Smooth muscle cell (in vitro differentiated cells): ENCODE data around the gene SOAT2. TPM values are rescaled to one million over a fixed set of nuclear protein-coding genes. Genes with fewer than 3 reads are reported as not detected.

ENCODE experiments used
- DNase-seq: peaks from one replicate; lab custom pipeline; 2025; ENCODE audit not compliant: unreplicated experiment; lab: John Stamatoyannopoulos, UW
- H2AFZ ChIP-seq: fragments of 200-600 bp; sonication (generic); 2 replicates; pipeline ENCODE4 v1.6.0; 2016; ENCODE audit warnings: antibody characterized with exemption, low read depth, mild to moderate bottlenecking
- H3F3A ChIP-seq: fragments of 200-600 bp; sonication (generic); 2 replicates; pipeline ENCODE4 v1.6.0; 2017; ENCODE audit warnings: antibody characterized with exemption, low read depth
- H3K27ac ChIP-seq: fragments of 200-600 bp; sonication (generic); 2 replicates; pipeline ENCODE4 v1.5.1; 2016; ENCODE audit warnings: low read depth, mild to moderate bottlenecking
- H3K27me3 ChIP-seq: fragments of 200-600 bp; sonication (generic); 2 replicates; pipeline ENCODE4 v1.6.1; 2016; ENCODE audit warnings: low read depth, mild to moderate bottlenecking
- H3K36me3 ChIP-seq: fragments of 200-600 bp; sonication (generic); 2 replicates; pipeline ENCODE4 v1.5.1; 2016; ENCODE audit warnings: low read depth
- H3K4me1 ChIP-seq: fragments of 200-600 bp; sonication (generic); 2 replicates; pipeline ENCODE4 v1.5.1; 2016; ENCODE audit warnings: low read depth
- H3K4me2 ChIP-seq: fragments of 200-600 bp; sonication (generic); 2 replicates; pipeline ENCODE4 v1.6.0; 2016; ENCODE audit warnings: mild to moderate bottlenecking
- H3K4me3 ChIP-seq: fragments of 200-600 bp; sonication (generic); 2 replicates; pipeline ENCODE4 v1.5.1; 2016; ENCODE audit warnings: mild to moderate bottlenecking
- H3K79me2 ChIP-seq: fragments of 200-600 bp; sonication (generic); 2 replicates; pipeline ENCODE4 v1.6.0; 2016; ENCODE audit warnings: low read depth, mild to moderate bottlenecking
- H3K9ac ChIP-seq: fragments of 200-600 bp; sonication (generic); 2 replicates; pipeline ENCODE4 v1.6.0; 2016; ENCODE audit warnings: low read depth
- H3K9me3 ChIP-seq: fragments of 200-600 bp; sonication (generic); replicated peaks from 2 replicates; pipeline ENCODE4 v1.5.1; 2016; ENCODE audit warnings: low read depth
- H4K20me1 ChIP-seq: fragments of 200-600 bp; sonication (generic); 2 replicates; pipeline ENCODE4 v1.6.0; 2016; ENCODE audit warnings: low read depth
- WGBS: methylation state at CpG from one replicate; pipeline ENCODE4 v1.1.7; 2016; ENCODE audit warnings: low lambda C conversion rate; 5-methylcytosine and 5-hydroxymethylcytosine counted together
- polyA plus RNA-seq: library from polyadenylated mRNA; unstranded; fragments of >200 nt; fragmentation: Nextera tagmentation; extraction: Ambion mirVana; gene quantifications from 2 replicates; pipeline ENCODE4 v1.2.1, GENCODE V29; 2016
- total RNA-seq: library from RNA; depleted of rRNA; stranded (reverse); fragments of >200 nt; gene quantifications from 2 replicates; pipeline ENCODE4 v1.2.3, GENCODE V29; 2014
- TF ChIP-seq, protein P1 (sequence below): fragments of 200-600 bp; sonication (generic); IDR thresholded peaks from 2 replicates; pipeline ENCODE4 v1.5.1; 2017; ENCODE audit warnings: borderline replicate concordance, mild to moderate bottlenecking, antibody characterized with exemption; ENCODE audit not compliant: insufficient read depth, poor library complexity, severe bottlenecking

SOAT2 gene
- total and polyA plus RNA-seq, 2 experiments from 2014 or later = not detected

- H3K9me3 ChIP-seq = no peaks in the 10 kb centered on the region
- 66% methylated on average over 7 of the region's 7 CpGs for WGBS
Measured at GRCh38 chr12:53070877-53071492, 32.3 kb upstream of the SOAT2 start.

GRCh38 chr12:53071591-53072551, 31.4 kb upstream of the SOAT2 start:
- H3K9ac ChIP-seq = no peak overlapping the region
- H3K27ac ChIP-seq = no peak overlapping the region
- no peaks in the 10 kb centered on the region for H3K9me3 ChIP-seq
- no peak overlapping the region for H3K4me3 ChIP-seq
- H3F3A ChIP-seq = no peaks in the 10 kb centered on the region
- TF ChIP-seq, protein P1, sequence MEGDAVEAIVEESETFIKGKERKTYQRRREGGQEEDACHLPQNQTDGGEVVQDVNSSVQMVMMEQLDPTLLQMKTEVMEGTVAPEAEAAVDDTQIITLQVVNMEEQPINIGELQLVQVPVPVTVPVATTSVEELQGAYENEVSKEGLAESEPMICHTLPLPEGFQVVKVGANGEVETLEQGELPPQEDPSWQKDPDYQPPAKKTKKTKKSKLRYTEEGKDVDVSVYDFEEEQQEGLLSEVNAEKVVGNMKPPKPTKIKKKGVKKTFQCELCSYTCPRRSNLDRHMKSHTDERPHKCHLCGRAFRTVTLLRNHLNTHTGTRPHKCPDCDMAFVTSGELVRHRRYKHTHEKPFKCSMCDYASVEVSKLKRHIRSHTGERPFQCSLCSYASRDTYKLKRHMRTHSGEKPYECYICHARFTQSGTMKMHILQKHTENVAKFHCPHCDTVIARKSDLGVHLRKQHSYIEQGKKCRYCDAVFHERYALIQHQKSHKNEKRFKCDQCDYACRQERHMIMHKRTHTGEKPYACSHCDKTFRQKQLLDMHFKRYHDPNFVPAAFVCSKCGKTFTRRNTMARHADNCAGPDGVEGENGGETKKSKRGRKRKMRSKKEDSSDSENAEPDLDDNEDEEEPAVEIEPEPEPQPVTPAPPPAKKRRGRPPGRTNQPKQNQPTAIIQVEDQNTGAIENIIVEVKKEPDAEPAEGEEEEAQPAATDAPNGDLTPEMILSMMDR = no peak
- no peak for DNase-seq
- no peaks in the 10 kb centered on the region for H3K4me1 ChIP-seq
- 72% methylated on average over 11 of the region's 11 CpGs for WGBS
- H4K20me1 ChIP-seq = peaks cover 56% of the 10 kb centered on the region
- H2AFZ ChIP-seq = no peak overlapping the region
- H3K27me3 ChIP-seq = no peaks in the 10 kb centered on the region
- H3K36me3 ChIP-seq = no peaks in the 10 kb centered on the region
- no peaks in the 10 kb centered on the region for H3K79me2 ChIP-seq
- no peak overlapping the region for H3K4me2 ChIP-seq

More at GRCh38 chr12:53070877-53071492, 32.3 kb upstream of the SOAT2 start:
- Histone ChIP-seq H3K79me2 (no peaks in the 10 kb centered on the region), H3K4me3 (no peak overlapping the region), H3F3A (no peaks in the 10 kb centered on the region), H3K4me1 (no peaks in the 10 kb centered on the region), H3K27me3 (no peaks in the 10 kb centered on the region), H3K27ac (no peak overlapping the region), H3K36me3 (no peaks in the 10 kb centered on the region), H3K4me2 (no peak overlapping the region), H3K9ac (no peak overlapping the region), H2AFZ (no peak overlapping the region), H4K20me1 (peaks cover 52% of the 10 kb centered on the region)
- no peak for DNase-seq
- TF ChIP-seq, protein P1 = no peak

DNA sequence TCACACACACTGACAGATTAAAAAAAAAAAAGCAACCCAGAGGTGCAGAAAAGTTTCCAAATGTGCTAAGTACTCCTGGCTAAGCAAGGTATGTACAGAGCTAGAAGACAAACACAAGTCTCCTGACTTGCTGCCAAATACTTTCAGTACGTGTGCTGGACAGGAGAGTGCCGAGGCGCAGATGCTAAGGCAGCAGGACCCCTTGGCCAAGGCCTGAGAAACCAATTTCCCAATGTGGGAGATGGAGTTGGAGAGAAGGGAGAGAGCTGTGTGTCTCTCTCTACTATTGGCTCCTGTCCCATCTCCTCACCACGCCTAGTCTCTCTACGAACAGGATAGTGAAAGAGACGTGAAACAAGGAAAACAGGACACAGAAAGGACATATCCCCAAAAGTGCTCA, 29.4 kb upstream of the SOAT2 start:
- no peaks in the 10 kb centered on the region for H3K9me3 ChIP-seq
- DNase-seq = no peak
- no peaks in the 10 kb centered on the region for H3K36me3 ChIP-seq
- H3K79me2 ChIP-seq = peaks cover 19% of the 10 kb centered on the region
- no peak overlapping the region for H3K4me2 ChIP-seq
- H4K20me1 ChIP-seq = peaks cover 61% of the 10 kb centered on the region
- no peaks in the 10 kb centered on the region for H3F3A ChIP-seq
- TF ChIP-seq, protein P1 = no peak
- H3K4me1 ChIP-seq = peaks cover 8% of the 10 kb centered on the region
- no peak overlapping the region for H3K4me3 ChIP-seq
- no peak overlapping the region for H3K9ac ChIP-seq
- WGBS = 95% methylated on average over 6 of the region's 6 CpGs
- no peak overlapping the region for H3K27ac ChIP-seq
- no peaks in the 10 kb centered on the region for H3K27me3 ChIP-seq
- H2AFZ ChIP-seq = no peak overlapping the region
